Ovary (tissue), 9 donors: ENCODE measurements around the gene CPVL. TPM values are rescaled to one million over a fixed set of nuclear protein-coding genes. Genes with fewer than 3 reads are reported as not detected.

Experiments used
- DNase-seq, 5 donors: peaks; one replicate each; pipeline ENCODE4 v3.0.0-alpha.2; 2019 to 2020
- H3K27ac ChIP-seq, 2 donors: fragments of 200-600 bp; one replicate each; pipeline versions ENCODE4 v1.5.1 to v1.8.0; 2019 to 2022
- H3K27me3 ChIP-seq: fragments of 200-600 bp; one replicate; pipeline ENCODE4 v1.8.0; 2022
- H3K36me3 ChIP-seq: fragments of 200-600 bp; sonication (generic); one replicate; pipeline ENCODE4 v1.5.1; 2019
- H3K4me1 ChIP-seq: one replicate; pipeline ENCODE4 v1.8.1; 2013; ENCODE audit warnings: mild to moderate bottlenecking, moderate library complexity; ENCODE audit not compliant: insufficient read depth
- H3K4me3 ChIP-seq: fragments of 200-600 bp; sonication (generic); one replicate; pipeline ENCODE4 v1.5.1; 2017
- H3K9me3 ChIP-seq, 2 donors: fragments of 200-600 bp in 1 of 2; sonication (generic) in 1 of 2; one replicate each; pipeline versions ENCODE4 v1.5.1 to v1.8.1; 2013 to 2019; ENCODE audit warnings: mild to moderate bottlenecking in 1 of 2, moderate library complexity in 1 of 2
- EP300 ChIP-seq: sonication (generic); formaldehyde crosslinking; IDR thresholded peaks from one replicate; pipeline ENCODE4 v1.6.1; 2017; ENCODE audit warnings: antibody characterized with exemption
- POLR2A ChIP-seq: fragments of 450-650 bp; IDR thresholded peaks from one replicate; pipeline ENCODE4 v1.6.1; 2017; ENCODE audit warnings: antibody characterized with exemption, mild to moderate bottlenecking, moderate library complexity
- WGBS, 3 donors: extraction: QIAGEN DNeasy Blood & Tissue Kit in 1 of 3; methylation state at CpG; one replicate each; pipeline versions ENCODE4 v1.1.5 to v1.1.7; 2013 to 2017; 5-methylcytosine and 5-hydroxymethylcytosine counted together
- intact Hi-C, 4 donors: fragments of 100-400 bp; cut with DNase I; formaldehyde crosslinking; loops; one replicate each; pipeline versions ENCODE4 v1.11.0 to v1.15.1; 2022 to 2023
- polyA plus RNA-seq, 2 donors: library from polyadenylated mRNA; stranded (reverse); fragments of 200-250 nt in 1 of 2; fragments of 350-450 nt in 1 of 2; fragmentation: Illumina TruSeq in 1 of 2; extraction: RNeasy Lipid Tissue Mini Kit (QIAGEN cat#74804) in 1 of 2; gene quantifications; one replicate each; pipeline ENCODE4 v1.2.3, GENCODE V29; 2013 to 2014
- total RNA-seq, 7 donors: library from RNA; depleted of rRNA in 2 of 7; stranded (reverse); fragments of >200 nt in 2 of 7; fragmentation: NEBNext Ultra II Directional in 3 of 7; extraction: Animal tissue kit (Norgen Biotek cat#: 25700) in 3 of 7; gene quantifications; one replicate each; pipeline versions ENCODE4 v1.1.0 to v1.2.4, GENCODE V29; 2016 to 2023
- TF ChIP-seq, protein P1 (sequence below), 3 donors: fragments of 450-650 bp in 2 of 3; fragments of 200-600 bp in 1 of 3; IDR thresholded peaks; one replicate each; pipeline versions ENCODE4 v1.5.1 to v1.8.0; 2016 to 2022; ENCODE audit warnings: antibody characterized with exemption in 3 of 3, mild to moderate bottlenecking in 1 of 3
- donor health status: DM: no; HTN: no; CAD: no; lungs with moderate emphysema.
- donor health status: DM: no; HTN: no; CAD: no.
- donor health status: Bipolar disorder and iron deficiency.
- donor health status: DM: yes; HTN: yes; CAD: no.
- donor health status: DM: no; HTN: no; CAD: no.
- donor health status: DM: yes; HTN: yes; CAD: no.

Gene CPVL
- total and polyA plus RNA-seq, 9 donors, result 10.6 to 88.9 (median 20.9) TPM

DNA sequence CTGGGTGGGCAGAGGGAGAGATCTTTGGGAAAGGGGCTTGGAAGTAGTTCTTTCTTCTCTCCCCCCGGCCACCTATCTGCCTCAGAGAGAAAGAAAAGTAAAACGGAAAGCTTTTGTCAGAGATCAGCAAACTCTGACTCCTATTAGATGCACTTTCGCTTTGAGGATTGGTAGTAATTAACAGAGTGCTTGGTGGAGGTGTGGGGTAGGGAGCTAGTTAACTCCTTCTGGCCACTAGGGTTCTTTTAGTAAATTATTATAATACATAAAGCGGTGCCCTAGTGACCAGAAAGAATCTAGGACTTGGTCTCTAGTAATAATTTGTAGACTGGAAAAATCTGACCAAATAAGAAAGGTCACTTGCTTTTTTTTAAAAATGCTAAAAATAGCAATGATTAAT, 54.6 kb downstream of the CPVL start:
- H3K4me3 ChIP-seq, result peak overlapping the region; percentile 31
- peak overlapping the region; percentile 50 to 67 for H3K27ac ChIP-seq
- no peaks in the 10 kb centered on the region for H3K27me3 ChIP-seq
- TF ChIP-seq EP300 (no peak), POLR2A (no peak)
- TF ChIP-seq, protein P1, sequence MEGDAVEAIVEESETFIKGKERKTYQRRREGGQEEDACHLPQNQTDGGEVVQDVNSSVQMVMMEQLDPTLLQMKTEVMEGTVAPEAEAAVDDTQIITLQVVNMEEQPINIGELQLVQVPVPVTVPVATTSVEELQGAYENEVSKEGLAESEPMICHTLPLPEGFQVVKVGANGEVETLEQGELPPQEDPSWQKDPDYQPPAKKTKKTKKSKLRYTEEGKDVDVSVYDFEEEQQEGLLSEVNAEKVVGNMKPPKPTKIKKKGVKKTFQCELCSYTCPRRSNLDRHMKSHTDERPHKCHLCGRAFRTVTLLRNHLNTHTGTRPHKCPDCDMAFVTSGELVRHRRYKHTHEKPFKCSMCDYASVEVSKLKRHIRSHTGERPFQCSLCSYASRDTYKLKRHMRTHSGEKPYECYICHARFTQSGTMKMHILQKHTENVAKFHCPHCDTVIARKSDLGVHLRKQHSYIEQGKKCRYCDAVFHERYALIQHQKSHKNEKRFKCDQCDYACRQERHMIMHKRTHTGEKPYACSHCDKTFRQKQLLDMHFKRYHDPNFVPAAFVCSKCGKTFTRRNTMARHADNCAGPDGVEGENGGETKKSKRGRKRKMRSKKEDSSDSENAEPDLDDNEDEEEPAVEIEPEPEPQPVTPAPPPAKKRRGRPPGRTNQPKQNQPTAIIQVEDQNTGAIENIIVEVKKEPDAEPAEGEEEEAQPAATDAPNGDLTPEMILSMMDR (IDR thresholded peaks at IDR 0.05), result no peak
- peaks cover 4% of the 10 kb centered on the region for H3K4me1 ChIP-seq
- H3K36me3 ChIP-seq, result no peaks in the 10 kb centered on the region
- H3K9me3 ChIP-seq, result no peaks in the 10 kb centered on the region
- WGBS, 3 donors, result 3 to 7% (median 7%) methylated on average over 4 of the region's 4 CpGs
- DNase-seq, result no peak
- intact Hi-C loops, result no loop called here

DNA sequence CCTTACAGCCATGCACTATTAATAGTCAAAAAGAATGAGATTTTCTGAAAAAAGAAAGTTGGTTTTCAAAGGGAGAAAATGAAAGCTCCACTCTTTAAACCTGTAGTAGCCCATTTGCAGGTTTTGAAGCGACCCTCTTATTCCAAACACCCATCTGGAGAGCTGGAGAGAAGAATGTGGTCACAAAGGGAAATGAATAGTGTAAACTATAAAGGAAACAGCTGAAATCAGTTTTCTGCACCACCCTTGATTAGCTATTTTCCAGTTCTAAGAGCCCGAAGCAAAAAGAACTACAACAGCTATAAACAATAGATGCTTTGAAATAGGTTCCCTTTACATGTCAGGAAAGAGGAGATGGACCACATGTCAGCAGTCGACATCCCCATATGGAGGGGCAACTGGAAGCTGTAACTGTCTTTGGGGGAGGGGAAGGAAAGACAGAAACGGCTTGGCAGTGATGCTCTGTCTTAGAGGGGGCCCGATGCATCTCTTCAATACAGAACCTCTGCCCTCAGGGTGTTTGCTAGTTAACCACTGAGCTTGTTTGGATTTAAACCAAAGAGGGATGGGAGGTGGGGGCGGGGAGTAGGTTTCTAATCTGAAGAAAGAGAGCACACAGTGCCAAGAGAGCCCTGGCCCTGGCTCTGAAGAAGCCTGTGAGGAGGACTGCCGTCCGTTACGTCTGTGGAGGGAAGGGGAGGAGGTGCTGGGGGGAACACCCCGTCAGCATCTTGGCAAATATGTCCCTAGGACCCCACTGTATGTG, 55.3 kb downstream of the CPVL start:
- peaks cover 4% of the 10 kb centered on the region for H3K4me1 ChIP-seq
- WGBS, 3 donors, result 0 to 2% (median 2%) methylated on average over 10 of the region's 10 CpGs
- TF ChIP-seq EP300 (no peak), POLR2A (no peak)
- TF ChIP-seq, protein P1 (IDR thresholded peaks at IDR 0.05), result no peak
- H3K9me3 ChIP-seq, result no peaks in the 10 kb centered on the region
- intact Hi-C loops, result no loop called here
- H3K36me3 ChIP-seq, result no peaks in the 10 kb centered on the region
- H3K27me3 ChIP-seq, result no peaks in the 10 kb centered on the region
- DNase-seq, result peak; percentile 49 to 75 (median 67)
- H3K27ac ChIP-seq, result peak overlapping the region; percentile 50 to 67
- peak overlapping the region; percentile 31 for H3K4me3 ChIP-seq

DNA sequence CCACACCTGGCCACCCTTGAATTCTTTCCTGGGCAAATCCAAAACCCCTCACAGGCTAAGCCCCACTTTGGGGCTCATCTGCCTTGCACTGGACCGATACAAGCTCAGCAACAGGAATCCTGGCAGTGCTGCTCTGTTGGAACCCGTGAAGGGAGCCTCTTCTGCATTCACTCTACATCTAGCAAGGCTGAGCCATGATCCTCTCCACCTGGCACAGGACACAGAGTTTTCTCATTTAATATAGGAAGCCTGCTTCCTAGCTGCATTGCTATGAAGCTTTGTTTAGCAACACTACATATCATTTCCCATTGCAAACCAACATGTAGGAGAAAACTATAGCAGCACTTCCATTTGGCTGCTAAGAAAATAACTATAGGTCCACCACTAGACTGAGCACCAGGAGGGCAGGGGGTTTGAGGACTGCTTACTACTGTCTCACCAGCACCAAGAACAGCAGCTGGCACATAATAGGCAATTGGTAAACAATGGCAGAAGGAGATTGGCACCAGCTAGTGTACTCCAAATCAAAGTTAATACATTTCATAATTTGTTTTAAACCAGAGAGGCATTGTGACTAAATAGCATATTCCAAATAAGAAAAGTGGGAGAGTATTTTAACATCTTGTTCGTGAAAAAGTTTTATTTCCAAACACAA, 56.1 kb downstream of the CPVL start:
- H3K27ac ChIP-seq, result peak overlapping the region in 1 of 2 donors; percentile 67
- 25 to 38% (median 36%) methylated on average over 3 of the region's 3 CpGs for WGBS, 3 donors
- H3K4me1 ChIP-seq, result peaks cover 4% of the 10 kb centered on the region
- intact Hi-C loops, result no loop called here
- no peak for DNase-seq
- TF ChIP-seq EP300, result no peak
- TF ChIP-seq POLR2A, result no peak
- TF ChIP-seq, protein P1 (IDR thresholded peaks at IDR 0.05), result no peak
- H3K9me3 ChIP-seq, result no peaks in the 10 kb centered on the region
- no peaks in the 10 kb centered on the region for H3K27me3 ChIP-seq
- H3K4me3 ChIP-seq, result no peak overlapping the region
- no peaks in the 10 kb centered on the region for H3K36me3 ChIP-seq

DNA sequence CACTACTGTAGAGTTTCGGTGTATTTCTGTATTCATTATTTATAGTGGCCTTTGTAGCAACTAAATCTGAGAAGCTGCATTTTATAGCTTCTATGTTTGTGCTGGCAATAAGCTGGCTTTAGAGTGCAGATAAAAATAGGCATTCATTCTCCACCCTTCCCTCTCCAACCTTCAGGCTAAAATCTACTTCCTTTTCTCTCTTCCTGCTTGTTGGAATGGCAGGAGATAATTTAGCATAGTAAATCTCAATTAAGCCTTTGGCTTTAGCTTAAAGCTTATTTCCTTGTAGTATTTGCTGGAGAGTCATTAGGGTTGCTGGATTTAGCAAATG, 58.5 kb downstream of the CPVL start:
- no peaks in the 10 kb centered on the region for H3K36me3 ChIP-seq
- 40 to 53% (median 43%) methylated on average over 1 of the region's 1 CpG for WGBS, 3 donors
- no peak overlapping the region for H3K27ac ChIP-seq
- H3K27me3 ChIP-seq, result no peaks in the 10 kb centered on the region
- no peak for DNase-seq
- intact Hi-C loops, result no loop called here
- H3K4me3 ChIP-seq, result no peak overlapping the region
- TF ChIP-seq, protein P1 (IDR thresholded peaks at IDR 0.05), result no peak
- TF ChIP-seq EP300, result no peak
- TF ChIP-seq POLR2A, result no peak
- H3K4me1 ChIP-seq, result peaks cover 4% of the 10 kb centered on the region
- no peaks in the 10 kb centered on the region for H3K9me3 ChIP-seq
